T-helper 2 cell treated with Interferon-gamma antibody and Interleukin-4, amounts not matched to agents 5 μg/mL and 100 μg/mL, for 36 hours (primary cell): ENCODE data around the gene SH2B3.

Source experiments
- DNase-seq: peaks from one replicate; pipeline ENCODE4 v3.0.0; 2021; ENCODE audit warnings: low spot score
- H3K27ac Mint-ChIP-seq: one replicate; pipeline ENCODE4 v1.8.0; 2021; ENCODE audit warnings: mild to moderate bottlenecking, mixed read lengths
- H3K27me3 Mint-ChIP-seq: one replicate; pipeline ENCODE4 v1.8.0; 2021; ENCODE audit warnings: low read depth, mixed read lengths
- H3K36me3 Mint-ChIP-seq: one replicate; pipeline ENCODE4 v1.8.0; 2021; ENCODE audit warnings: low read depth, mixed read lengths
- H3K4me1 Mint-ChIP-seq: one replicate; pipeline ENCODE4 v1.8.0; 2021; ENCODE audit warnings: low read depth, mixed read lengths
- H3K4me3 Mint-ChIP-seq: one replicate; pipeline ENCODE4 v1.8.0; 2022; ENCODE audit warnings: mild to moderate bottlenecking, moderate library complexity, mixed read lengths
- H3K9me3 Mint-ChIP-seq: one replicate; pipeline ENCODE4 v1.8.0; 2021; ENCODE audit warnings: mixed read lengths

Gene SH2B3

DNA sequence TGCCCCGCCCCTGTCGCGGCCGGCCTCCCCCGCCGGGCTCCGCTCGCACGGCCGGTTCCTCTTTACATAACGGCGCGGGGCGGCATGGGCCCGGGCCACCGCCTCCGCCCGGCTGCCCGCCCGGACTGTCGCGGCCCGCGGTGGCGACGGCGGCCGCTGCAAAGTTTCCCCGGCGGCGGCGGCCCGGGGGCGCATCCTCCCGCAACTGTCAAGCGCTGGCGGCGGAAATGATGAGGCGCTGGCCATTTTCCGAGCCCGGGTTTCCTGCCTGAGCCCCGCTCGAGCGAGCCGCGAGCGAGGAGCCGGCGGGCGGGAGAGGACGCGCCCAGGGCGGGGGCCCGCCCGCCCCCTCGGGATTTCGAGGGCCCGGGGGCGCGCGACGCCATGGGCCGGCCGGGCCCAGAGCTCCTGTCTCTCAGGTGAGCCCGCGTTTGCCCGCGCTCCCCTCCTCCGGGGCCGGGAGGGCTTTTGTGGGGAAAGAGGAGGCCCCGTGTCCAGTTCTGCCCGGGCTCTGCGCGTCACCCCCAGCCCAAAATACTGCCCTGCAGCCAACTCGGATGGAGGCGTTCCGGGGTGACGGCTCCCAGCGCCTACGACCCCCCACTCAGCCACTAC lies at the start of gene SH2B3:
Gene SH2B3 (plus strand): TSS at position 65 of the 615 bp plus-strand sequence. CDS start 12,223 bp downstream, outside the sequence.
- Mint-ChIP-seq H3K4me3 (peak within 1 kb of the TSS; percentile 90), H3K36me3 (peaks cover 14% of the 10 kb centered on the region)
- no peak for DNase-seq

DNA sequence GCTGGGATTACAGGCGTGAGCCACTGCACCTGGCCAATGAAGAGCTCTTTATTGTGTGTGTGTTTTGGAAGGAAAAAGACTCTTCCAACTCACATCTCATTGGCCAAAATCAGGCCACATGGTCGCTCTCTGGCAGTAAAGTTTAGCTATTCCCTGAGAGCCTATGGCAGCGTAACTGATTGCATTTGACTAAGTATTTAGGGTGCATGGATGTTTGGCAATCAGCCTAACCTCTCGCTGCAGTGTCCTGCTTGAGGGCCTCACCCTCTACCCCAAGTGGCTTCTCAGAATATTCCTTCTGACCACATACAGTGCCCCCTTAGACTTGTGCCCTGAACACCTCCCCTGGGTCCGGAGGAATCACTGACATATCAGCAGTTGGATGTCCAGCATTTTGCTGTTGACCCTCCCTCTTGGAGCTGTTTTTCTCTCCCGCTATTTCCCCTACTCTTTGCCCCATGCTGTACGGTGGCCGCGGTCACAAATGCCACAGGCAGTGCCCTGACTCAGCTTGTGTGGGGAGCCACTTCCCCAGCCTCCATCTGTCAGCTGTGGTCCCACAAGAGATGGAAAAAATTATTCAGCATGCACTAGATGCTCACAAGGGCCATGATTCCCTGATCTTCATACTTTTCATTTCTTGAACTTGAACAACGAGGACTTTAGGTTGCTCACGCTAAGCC lies 46.4 kb upstream of the SH2B3 start:
- peak; percentile 74 for DNase-seq
- H3K36me3 Mint-ChIP-seq = no peaks in the 10 kb centered on the region
- H3K27me3 Mint-ChIP-seq = peaks cover 6% of the 10 kb centered on the region
- no peak overlapping the region for H3K27ac Mint-ChIP-seq
- no peaks in the 10 kb centered on the region for H3K9me3 Mint-ChIP-seq
- peaks cover 10% of the 10 kb centered on the region for H3K4me1 Mint-ChIP-seq
- H3K4me3 Mint-ChIP-seq = peak overlapping the region; percentile 9

More for the DNA sequence above, at the start of gene SH2B3:
- Mint-ChIP-seq H3K9me3 (no peaks in the 10 kb centered on the region), H3K27ac (peak within 1 kb of the TSS; percentile 90), H3K4me1 (peaks cover 51% of the 10 kb centered on the region), H3K27me3 (peaks cover 2% of the 10 kb centered on the region)

DNA sequence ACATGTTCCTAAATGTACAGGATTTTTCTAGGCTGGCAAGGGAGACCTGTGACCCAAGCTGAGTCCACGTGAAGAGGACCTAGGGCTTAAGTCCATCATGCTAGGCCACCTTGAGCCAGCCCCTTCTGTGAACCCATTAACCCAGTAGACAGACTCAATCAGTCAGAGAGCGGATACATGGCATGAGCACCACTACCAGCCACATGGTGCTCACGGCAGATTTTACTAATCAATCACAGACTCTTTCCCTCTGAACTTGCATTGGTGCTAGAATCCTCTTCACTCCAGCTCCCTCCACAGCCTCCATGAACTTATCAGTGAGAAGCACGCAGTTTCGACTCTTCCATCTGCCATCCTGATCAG lies 45.8 kb upstream of the SH2B3 start:
- peak overlapping the region; percentile 9 for H3K4me3 Mint-ChIP-seq
- no peak for DNase-seq
- no peak overlapping the region for H3K27ac Mint-ChIP-seq
- H3K27me3 Mint-ChIP-seq = peaks cover 6% of the 10 kb centered on the region
- no peaks in the 10 kb centered on the region for H3K36me3 Mint-ChIP-seq
- peaks cover 10% of the 10 kb centered on the region for H3K4me1 Mint-ChIP-seq
- H3K9me3 Mint-ChIP-seq = no peaks in the 10 kb centered on the region

DNA sequence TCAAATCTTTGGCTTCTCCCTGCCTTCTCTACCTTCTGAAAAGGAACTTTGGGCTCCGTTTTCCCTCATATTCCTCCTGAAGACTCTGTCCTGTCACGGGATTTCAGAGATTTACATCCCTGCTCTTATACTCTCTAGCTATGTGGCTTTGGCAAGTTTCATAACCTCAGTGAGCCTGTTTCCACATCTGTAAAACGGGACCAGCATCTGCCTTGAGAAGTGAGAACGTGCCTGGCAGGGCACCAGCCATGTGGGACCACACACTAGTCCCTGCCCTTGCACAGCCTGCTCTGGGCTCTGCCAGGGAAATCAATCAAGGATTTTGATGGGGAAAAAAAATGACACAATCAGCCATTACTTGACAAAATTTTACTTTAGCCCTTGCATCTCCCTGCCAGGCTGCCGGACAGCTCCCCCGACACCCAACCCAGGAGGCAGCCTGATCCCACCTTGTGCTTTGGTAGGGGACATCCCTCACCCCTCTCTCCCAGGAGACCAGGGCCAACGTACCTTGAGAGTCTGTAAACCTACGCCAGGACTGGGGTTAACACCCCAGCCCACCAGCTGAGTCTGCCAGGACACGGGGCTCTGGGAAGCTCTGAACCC lies 45.3 kb upstream of the SH2B3 start:
- peaks cover 6% of the 10 kb centered on the region for H3K27me3 Mint-ChIP-seq
- H3K4me1 Mint-ChIP-seq = peaks cover 10% of the 10 kb centered on the region

DNA sequence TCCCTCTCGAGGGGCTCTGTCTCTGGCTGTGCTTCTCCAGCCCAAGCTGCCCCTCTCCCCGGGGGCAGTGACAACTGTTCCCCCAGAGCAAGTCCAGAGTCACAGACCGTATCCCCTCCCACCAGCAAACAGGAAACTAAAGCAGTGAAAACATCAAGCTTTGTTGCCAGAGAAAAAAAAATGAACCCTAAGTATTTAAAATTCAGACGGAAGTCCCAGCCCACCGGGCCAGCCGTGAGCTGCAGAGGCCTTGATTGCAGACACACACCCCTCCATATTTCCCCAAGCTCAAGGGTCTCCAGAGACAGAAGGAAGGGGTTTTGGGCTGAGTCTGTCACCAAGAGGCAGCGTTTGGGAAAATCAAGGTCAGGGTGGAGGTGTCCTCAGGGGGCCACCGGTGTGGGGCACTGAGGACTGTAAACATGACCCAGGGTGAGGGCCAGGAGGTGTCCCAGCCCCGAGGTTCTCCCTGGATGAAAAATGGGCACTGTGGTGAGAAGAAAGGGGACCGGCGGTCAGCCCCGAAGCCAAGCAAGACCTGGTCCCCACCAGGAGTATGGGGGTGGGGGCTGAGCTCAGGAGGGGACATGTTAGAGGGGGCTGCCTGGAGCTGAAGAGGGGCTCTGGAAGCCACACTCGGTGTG lies 44.5 kb upstream of the SH2B3 start:
- Mint-ChIP-seq H3K36me3 (no peaks in the 10 kb centered on the region), H3K9me3 (no peaks in the 10 kb centered on the region), H3K27ac (no peak overlapping the region), H3K4me3 (no peak overlapping the region), H3K4me1 (peaks cover 10% of the 10 kb centered on the region), H3K27me3 (peaks cover 6% of the 10 kb centered on the region)
- DNase-seq = no peak

More for the DNA sequence above, 45.3 kb upstream of the SH2B3 start:
- Mint-ChIP-seq H3K27ac (no peak overlapping the region), H3K9me3 (no peaks in the 10 kb centered on the region), H3K4me3 (no peak overlapping the region), H3K36me3 (no peaks in the 10 kb centered on the region)
- DNase-seq = no peak

DNA sequence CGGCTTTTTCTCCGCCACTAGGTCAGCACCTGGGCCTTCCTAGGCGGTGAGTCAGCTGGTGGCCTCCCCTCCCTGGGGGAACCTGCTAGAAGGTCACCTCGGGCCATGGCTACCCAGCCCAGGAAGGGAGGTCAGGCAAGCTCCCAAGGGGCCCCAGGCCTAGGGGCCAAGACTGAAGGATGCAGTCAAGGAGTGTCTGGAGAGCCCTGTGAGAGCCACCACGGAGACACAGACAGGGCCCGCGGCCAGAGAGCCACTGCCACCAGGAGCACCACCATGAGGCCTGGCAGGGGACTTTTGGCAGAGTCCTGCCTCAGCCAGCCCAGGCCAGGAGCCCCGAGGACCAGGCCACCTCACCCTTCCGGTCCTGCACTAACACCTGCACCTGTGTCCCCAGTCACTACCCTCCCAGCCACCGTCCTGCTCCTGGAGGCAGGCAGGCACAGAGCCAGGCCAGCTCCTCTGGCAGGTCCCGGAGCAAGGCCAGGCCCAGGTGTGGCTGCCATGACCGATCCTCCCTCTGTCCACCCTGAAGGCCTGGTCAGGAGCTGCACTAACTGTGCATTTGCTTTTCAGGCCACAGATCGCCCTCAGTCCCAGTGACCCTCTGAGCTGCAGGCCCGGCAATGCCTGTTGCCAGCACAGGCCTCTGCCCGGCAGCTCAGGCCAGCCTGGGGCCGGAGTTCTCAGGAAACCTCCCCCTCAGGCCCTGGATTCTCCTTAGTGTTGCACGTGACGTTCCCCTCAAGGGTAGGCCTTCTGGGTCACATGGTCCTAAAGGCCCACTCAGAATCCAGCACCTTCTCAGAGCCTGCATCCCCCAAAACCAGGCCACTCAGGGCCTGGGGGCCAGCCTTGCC lies 43.8 kb upstream of the SH2B3 start:
- Mint-ChIP-seq H3K4me3 (no peak overlapping the region), H3K27ac (no peak overlapping the region), H3K9me3 (no peaks in the 10 kb centered on the region), H3K4me1 (peaks cover 10% of the 10 kb centered on the region), H3K27me3 (peaks cover 6% of the 10 kb centered on the region), H3K36me3 (no peaks in the 10 kb centered on the region)
- DNase-seq = no peak

DNA sequence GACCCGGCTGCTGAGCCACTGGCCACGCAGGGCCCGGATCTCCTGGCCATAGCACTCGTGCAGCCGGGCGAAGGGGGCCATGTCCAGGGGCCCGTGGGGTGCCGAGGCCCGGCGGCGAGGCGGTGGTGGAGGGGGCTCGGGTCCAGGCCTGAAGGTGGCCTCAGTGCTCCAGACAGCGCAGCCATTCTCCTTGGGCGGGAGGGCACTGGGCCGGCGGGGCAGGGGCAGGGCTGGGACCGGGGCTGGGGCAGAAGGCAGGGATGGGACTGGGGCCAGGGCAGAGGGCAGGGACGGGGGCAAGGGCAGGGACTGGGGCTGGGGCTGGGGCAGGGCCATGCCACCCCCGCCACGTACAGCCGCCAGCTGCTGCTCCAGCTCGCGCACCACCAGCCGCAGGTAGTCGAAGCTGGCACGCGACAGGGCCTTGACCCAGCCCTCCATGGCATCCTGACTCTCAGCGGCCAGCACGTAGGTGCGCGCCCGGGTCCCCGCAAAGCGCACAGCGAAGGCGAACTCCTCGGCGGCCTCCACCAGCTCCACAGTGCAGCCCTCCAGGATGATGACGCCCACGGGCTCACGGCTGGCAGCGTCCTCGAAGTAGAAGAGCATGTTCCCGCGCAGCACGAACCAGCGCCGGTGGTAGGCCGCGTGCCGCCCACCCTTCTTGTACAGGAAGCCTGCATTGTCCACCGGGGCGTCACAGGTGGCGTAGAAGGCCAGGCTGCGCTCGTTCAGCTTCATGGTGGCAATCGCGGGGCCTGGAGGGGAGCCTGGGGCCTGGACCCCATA lies 42.8 kb upstream of the SH2B3 start:
- Mint-ChIP-seq H3K4me3 (no peak overlapping the region), H3K4me1 (peaks cover 10% of the 10 kb centered on the region)

DNA sequence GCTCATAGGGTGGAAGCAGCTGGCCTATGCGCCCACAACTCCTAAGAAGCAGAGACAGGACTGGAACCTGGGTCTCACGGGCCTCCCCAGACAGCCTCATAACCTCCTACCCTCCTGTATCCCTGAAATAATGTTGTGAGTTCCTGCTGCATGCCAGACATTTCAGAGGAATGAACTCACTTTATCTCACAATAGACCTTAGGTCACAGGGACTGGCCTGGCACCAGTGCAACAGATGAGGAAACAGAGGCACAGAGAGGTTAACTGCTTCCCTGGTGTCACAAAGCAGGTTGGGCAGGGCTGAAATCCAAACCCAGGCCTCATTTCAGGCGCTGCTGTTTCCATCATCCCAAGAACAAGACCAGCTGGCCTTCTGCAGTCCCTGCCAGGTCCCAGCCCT lies 42.1 kb upstream of the SH2B3 start:
- H3K4me3 Mint-ChIP-seq = no peak overlapping the region
- H3K36me3 Mint-ChIP-seq = no peaks in the 10 kb centered on the region
- peaks cover 10% of the 10 kb centered on the region for H3K4me1 Mint-ChIP-seq
- no peak for DNase-seq
- H3K27me3 Mint-ChIP-seq = peaks cover 10% of the 10 kb centered on the region
- no peak overlapping the region for H3K27ac Mint-ChIP-seq
- H3K9me3 Mint-ChIP-seq = no peaks in the 10 kb centered on the region

More for the DNA sequence above, 42.8 kb upstream of the SH2B3 start:
- H3K9me3 Mint-ChIP-seq = no peaks in the 10 kb centered on the region
- peaks cover 6% of the 10 kb centered on the region for H3K27me3 Mint-ChIP-seq
- no peak overlapping the region for H3K27ac Mint-ChIP-seq
- no peaks in the 10 kb centered on the region for H3K36me3 Mint-ChIP-seq
- no peak for DNase-seq

DNA sequence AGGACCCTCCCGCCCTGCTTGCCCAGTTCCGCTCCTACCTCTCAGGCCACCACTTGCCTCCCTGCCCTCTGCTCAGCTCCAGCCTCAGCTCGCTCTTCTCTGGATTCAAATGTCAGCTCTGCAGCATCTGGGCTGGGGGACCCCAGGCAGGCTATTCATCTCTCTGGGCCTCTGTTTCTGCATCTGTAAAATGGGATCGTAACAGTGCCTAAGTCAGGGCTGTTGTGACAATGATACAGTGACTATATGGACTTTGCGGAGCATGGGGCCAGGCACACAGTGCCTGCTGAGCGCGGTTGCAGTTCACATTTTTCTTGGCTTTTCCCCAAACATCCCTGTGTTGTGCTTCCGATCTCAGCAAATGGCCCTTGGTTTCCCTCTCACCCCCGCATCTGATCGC lies 39.6 kb upstream of the SH2B3 start:
- Mint-ChIP-seq H3K4me1 (peaks cover 6% of the 10 kb centered on the region), H3K27me3 (peaks cover 3% of the 10 kb centered on the region), H3K9me3 (no peaks in the 10 kb centered on the region), H3K4me3 (no peak overlapping the region), H3K27ac (no peak overlapping the region), H3K36me3 (no peaks in the 10 kb centered on the region)
- no peak for DNase-seq

DNA sequence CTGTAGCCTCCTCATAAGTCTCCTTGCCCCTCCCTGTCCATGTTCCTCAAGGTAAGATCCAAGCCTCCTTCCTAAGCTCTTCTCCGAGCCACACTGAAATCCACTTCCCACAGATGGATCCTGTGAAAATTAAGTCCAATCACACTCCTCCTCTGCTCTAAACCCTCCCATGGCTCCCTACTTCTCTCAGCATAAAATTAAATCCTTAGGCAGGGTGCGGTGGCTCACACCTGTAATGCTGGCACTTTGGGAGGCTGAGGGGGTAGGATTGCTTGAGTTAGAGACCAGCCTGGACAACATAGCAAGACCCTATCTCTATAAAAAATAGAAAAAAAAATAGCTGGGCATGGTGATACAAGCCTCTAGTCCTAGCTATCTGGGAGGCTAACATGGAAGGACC lies 39.1 kb upstream of the SH2B3 start:
- Mint-ChIP-seq H3K4me3 (no peak overlapping the region), H3K4me1 (peaks cover 6% of the 10 kb centered on the region), H3K9me3 (no peaks in the 10 kb centered on the region), H3K36me3 (no peaks in the 10 kb centered on the region), H3K27ac (no peak overlapping the region), H3K27me3 (peaks cover 3% of the 10 kb centered on the region)
- DNase-seq = no peak

DNA sequence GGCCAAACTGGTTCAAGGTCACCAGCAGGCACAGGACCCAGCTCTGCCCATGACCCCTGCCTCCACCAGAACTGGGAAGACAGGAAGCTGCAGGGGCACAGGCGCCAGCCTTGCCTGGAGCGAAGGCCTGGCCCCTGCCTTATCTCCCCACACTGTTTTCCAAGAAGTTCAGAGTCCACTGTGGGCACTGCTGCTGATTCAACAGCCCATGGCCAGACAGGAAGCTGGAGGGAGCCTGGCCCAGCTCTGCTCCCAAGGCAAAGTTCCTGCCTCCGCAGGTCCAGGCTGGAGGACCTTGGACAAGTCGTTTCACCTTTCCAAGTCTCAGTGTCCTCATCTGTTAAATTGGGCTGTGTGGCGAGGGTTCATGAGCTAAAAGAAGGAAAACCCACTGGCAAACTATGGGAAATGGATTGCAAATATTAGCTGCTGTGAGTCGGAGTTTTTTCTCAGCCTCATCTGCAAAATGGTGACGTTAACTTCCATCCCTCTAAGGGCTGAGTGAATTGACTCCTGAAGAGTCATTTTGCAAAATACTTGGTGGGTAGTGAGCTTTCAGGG lies 38.0 kb upstream of the SH2B3 start:
- peaks cover 6% of the 10 kb centered on the region for H3K4me1 Mint-ChIP-seq
- peak overlapping the region; percentile 62 for H3K4me3 Mint-ChIP-seq
- no peaks in the 10 kb centered on the region for H3K9me3 Mint-ChIP-seq
- peaks cover 3% of the 10 kb centered on the region for H3K27me3 Mint-ChIP-seq
- no peak for DNase-seq
- no peak overlapping the region for H3K27ac Mint-ChIP-seq
- no peaks in the 10 kb centered on the region for H3K36me3 Mint-ChIP-seq

DNA sequence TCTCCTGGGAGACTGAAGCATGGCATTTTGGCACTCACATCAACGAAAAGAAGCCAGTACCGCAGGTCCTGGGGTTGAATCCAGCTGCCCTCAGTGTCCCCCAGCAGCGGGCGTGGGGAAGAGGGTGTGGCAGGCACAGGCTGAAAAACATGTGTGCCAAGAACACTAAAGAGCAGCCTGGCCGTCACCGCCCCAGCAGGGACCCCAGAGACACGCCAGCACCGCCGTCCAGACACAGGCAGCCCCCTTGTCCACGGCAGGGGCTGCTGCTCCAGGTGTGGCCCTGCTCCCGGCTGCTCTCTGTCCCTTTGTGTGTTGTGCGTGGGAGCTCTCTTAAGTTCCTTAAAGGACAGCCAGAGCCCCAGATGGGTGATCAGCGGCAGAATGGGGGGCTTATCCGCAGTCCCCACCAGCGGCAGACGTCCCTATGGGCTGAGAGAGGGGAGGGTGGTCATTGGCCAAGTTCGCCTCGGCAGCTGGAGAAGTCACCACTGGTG lies 37.4 kb upstream of the SH2B3 start:
- Mint-ChIP-seq H3K4me3 (peak overlapping the region; percentile 62), H3K9me3 (no peaks in the 10 kb centered on the region), H3K27me3 (peaks cover 3% of the 10 kb centered on the region), H3K36me3 (no peaks in the 10 kb centered on the region), H3K27ac (no peak overlapping the region), H3K4me1 (peaks cover 6% of the 10 kb centered on the region)
- no peak for DNase-seq
